ENCODE measurements around the gene COL7A1.
A peak's percentile ranks its signal among the peaks of the same experiment; 100 is the strongest.
"Not testable (repeated sequence)": the region's sequence is repeated elsewhere in the genome, so short reads cannot be mapped to it uniquely, and the experiment has no call there.

COL7A1 gene

GRCh38 chr3:48546203-48546829, 48.8 kb downstream of the COL7A1 start:
- peak in 11 of 58 donors; percentile 12 to 49 (median 19) for DNase-seq

- no peak for DNase-seq
Measured at GRCh38 chr3:48544141-48544540, 51.0 kb downstream of the COL7A1 start.

- DNase-seq = peak in 4 of 58 donors; percentile 15 to 27 (median 24)
Measured at GRCh38 chr3:48543271-48543866, 51.8 kb downstream of the COL7A1 start.

GRCh38 chr3:48538451-48538850, 56.7 kb downstream of the COL7A1 start:
- DNase-seq = no peak

- DNase-seq = no peak
Measured at GRCh38 chr3:48536785-48537184, 58.3 kb downstream of the COL7A1 start.

GRCh38 chr3:48536116-48536515, 59.0 kb downstream of the COL7A1 start:
- no peak for DNase-seq

GRCh38 chr3:48535578-48535977, 59.6 kb downstream of the COL7A1 start:
- no peak for DNase-seq

GRCh38 chr3:48532977-48533337, 62.2 kb downstream of the COL7A1 start:
- DNase-seq = no peak

- DNase-seq = peak in 17 of 58 donors; percentile 8 to 77 (median 21)
Measured at GRCh38 chr3:48532271-48532976, 62.7 kb downstream of the COL7A1 start.

GRCh38 chr3:48530701-48531100, 64.4 kb downstream of the COL7A1 start:
- not testable (repeated sequence) for DNase-seq

GRCh38 chr3:48528754-48529153, 66.4 kb downstream of the COL7A1 start:
- no peak for DNase-seq

- no peak for DNase-seq
Measured at GRCh38 chr3:48528048-48528447, 67.1 kb downstream of the COL7A1 start.

GRCh38 chr3:48524970-48525369, 70.2 kb downstream of the COL7A1 start:
- no peak for DNase-seq

- no peak for DNase-seq
Measured at GRCh38 chr3:48521635-48522034, 73.5 kb downstream of the COL7A1 start.

- DNase-seq = no peak
Measured at GRCh38 chr3:48519277-48519643, 75.9 kb downstream of the COL7A1 start.

- no peak for DNase-seq
Measured at GRCh38 chr3:48518638-48519276, 76.4 kb downstream of the COL7A1 start.

- no peak for DNase-seq
Measured at GRCh38 chr3:48518069-48518468, 77.1 kb downstream of the COL7A1 start.

- no peak for DNase-seq
Measured at GRCh38 chr3:48516571-48516970, 78.6 kb downstream of the COL7A1 start.

- DNase-seq = no peak
Measured at GRCh38 chr3:48514431-48515227, 80.5 kb downstream of the COL7A1 start.
